ENCODE measurements around the gene IDI2.

IDI2 gene

DNA sequence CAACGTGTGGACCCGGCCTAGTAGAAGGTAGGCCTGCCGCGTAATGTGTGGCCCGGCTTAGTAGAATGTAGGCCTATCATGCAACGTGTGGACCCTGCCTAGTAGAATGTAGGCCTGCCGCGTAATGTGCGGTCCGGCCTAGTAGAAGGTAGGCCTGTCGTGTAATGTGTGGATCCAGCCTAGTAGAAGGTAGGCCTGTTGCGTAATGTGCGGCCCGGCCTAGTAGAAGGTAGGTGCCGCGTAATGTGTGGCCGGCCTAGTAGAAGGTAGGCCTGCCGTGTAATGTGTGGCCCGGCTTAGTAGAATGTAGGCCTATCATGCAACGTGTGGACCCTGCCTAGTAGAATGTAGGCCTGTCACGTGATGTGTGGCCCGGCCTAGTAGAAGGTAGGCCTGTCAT, 49.3 kb downstream of the IDI2 start:
- DNase-seq, result no peak

DNA sequence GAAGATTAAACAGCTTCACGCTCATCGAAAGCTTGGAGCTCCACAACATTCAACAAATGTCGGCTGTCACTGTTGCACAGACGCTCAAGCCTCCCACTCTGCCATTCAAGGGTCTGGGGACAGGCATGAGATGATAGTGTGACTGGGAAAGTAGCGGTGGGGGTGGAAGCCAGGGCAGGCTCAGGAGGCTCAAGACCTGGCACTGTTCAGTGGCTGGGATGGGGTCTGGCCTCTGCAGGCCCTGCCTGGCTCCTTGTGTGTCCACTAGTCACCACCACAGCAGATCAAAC, 50.9 kb downstream of the IDI2 start:
- no peak for DNase-seq

DNA sequence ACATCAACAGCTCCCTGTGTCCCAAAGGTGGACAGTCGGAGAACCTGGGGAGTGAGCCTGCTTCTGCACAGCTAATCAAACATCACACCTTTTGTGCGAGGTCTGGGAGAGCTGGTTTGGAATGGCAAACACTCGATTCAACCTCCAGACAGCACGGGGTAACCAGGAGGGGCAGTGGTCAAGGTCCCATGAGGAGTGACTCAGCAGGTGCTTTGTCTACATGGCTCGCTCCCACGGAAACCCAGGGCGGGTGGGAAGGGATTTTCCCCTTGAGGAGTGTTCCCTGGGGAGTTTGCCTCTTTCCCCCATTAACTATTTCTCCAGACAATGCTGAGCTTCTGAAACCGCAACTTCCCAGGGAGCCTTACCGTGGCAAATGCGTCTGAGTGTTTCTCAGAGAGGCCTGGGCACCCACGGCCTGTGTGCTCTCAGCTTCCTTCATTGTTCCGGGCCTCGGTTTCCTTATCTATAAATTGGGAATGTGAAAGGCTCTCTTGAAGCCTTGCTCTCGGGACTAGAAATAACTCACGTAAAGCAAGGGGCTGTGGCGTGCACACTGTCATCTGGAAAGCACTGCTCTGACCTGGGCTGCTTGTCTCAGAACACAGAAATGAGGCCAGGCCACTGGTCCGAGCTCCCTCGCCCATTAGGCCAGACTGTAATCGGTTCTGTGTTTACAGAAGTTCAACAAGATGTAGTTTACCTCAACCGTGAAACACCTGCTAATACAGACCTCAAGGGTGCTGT, 51.4 kb downstream of the IDI2 start:
- no peak for DNase-seq

DNA sequence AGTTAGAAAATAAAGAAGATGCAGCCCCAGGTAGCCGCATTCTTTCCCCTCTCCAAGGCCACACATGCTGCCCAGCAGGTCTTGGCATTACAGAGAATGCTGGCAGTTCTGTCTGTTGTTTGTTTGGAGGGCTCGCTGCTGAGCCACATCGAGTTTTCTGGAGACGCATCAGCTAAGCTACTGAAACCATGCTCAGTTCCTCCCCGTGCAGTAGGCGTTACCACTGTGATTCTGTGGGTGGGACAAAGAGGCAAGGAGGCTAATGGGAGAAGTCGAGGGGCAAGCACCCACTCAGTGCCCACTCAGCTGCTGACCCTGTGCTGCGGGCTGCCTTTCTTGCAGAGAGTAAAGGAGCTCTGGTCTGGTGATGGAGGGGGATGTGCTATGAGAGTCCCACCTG, 52.9 kb downstream of the IDI2 start:
- DNase-seq, result no peak

DNA sequence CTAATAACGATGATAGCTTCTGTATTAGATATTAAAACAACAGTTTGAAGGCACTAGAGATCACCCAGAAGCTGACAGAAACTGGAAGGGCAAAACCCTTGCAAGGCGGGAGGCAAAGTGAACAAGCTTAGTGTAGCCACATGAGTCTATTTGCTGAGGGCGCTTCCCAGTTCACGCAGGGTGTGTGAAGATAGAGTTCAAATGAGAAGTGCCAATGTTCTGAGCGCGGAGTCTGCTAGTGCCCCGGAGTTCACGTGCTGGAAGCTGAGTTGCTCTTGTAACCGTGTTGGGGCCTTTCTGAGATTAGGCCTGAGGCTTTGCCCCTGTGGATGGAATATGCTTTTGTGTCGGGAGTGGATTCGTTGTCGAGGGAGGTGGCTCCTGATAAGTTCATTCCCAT, 54.0 kb downstream of the IDI2 start:
- DNase-seq, result no peak

DNA sequence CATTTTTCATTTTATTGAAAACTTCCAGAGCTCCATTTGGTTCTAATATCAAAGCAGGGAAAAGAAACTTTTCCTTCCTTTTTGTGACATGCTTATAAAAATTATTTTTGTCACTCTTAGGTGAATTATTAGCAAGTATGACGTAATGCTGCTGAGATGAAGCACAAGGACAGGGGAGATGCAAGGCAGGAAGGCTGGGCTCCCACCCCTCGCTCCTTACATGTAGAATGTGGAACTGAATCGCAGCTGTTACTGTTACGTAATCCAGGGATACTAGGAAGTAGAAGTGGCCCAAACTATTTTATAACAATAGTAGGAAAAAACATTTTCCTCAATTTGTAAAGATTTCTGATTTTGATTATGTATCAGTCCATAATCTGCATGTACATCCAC, 54.5 kb downstream of the IDI2 start:
- DNase-seq, result no peak

DNA sequence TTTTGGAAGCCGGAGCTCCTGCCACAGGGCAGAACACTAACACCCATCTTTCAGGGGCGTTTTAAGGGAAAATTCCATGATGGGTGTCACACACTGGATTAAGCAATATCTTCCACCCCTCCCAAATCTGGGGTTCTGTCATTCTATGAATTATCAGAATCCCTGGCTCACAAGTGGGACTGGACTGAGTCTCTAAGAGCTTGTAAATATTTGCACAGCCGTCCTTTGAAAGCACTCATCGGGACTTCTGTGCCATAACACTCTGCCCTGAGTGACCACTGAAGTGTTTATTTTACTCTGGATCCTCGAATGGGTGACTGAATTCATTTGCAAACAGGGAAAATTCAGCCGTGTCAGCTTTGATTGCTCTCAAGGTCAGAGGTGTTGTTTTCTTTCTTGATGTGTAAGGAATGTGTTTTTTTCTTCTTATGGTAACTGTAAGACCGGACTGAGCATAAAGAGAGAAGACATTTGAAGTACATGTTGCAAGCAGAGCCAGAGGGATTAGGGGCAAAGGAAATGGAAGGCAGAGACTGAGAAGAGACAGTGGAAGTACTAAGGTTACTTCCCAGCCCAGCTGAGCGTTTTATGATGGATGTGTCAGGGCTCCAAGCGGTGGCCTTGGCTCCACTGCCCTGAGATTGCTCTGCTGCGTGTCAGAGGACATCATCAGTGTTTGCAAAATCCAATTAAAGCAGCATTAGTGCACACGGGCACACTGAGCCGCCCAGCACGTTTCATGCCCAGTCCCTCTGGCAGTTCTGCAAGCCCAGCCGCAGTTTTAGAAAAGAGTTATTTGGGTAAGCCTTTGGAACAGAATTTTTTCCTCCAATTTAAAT, 55.1 kb downstream of the IDI2 start:
- DNase-seq, result no peak

DNA sequence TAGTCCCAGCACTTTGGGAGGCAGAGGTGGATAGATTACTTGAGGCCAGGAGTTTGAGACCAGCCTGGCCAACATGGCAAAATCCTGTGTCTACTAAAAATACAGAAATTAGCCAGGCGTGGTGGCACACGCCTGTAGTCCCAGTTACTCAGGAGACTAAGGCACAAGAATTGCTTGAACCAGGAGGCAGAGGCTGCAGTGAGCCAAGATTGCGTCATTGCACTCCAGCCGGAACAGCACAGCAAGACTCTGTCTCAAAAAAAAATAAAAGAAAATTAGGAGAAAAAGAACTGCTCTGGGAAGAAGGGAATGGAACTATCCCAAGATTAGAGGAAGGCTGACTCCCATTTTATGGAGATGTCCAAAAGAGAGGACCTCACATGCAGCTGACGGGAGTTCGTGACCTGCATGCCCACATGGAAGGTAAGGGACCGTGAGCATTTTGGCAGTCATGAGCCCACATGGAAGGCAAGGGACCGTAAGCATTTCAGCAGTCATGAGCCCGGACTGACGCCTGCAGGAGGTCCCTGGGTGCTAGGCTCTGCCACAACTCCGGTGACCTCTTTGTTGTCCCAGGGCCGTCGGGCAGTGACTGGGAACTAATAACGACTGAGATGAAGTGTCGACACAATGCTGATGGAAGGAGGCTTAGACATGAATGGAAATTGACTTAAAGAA, 56.0 kb downstream of the IDI2 start:
- DNase-seq, result no peak

Data from stimulated activated CD4-positive, alpha-beta T cell treated with anti-CD3 and anti-CD28 coated beads, Interleukin-4, amount 100 ng/mL, for 24 hours (primary cell).